OCI-LY3 (cell line): ENCODE results near the gene TIGIT.

Source experiments
- H2AFZ ChIP-seq: fragments of 200-600, 300-600 bp; shearing (Covaris generic); 2 replicates; pipeline ENCODE4 v1.6.0; 2014; ENCODE audit warnings: antibody characterized with exemption, low read depth, low read length
- H3K27ac ChIP-seq: fragments of 200-600, 300-600 bp; sonication (generic); 2 replicates; pipeline ENCODE4 v1.5.1; 2014; ENCODE audit warnings: mild to moderate bottlenecking, low read length, moderate library complexity, mixed read lengths
- H3K27me3 ChIP-seq: fragments of 200-600, 300-600 bp; sonication (generic); 2 replicates; pipeline ENCODE4 v1.6.1; 2014; ENCODE audit warnings: low read depth, low read length, mixed read lengths
- H3K36me3 ChIP-seq: fragments of 200-600, 300-600 bp; sonication (generic); replicated peaks from 2 replicates; pipeline ENCODE3; 2014; ENCODE audit warnings: low read depth, low read length, mixed read lengths
- H3K4me1 ChIP-seq: fragments of 300-600, 200-600 bp; sonication (generic); 2 replicates; pipeline ENCODE4 v1.6.1; 2014; ENCODE audit warnings: low read length, mixed read lengths
- H3K4me2 ChIP-seq: fragments of 200-600, 300-600 bp; sonication (generic); 2 replicates; pipeline ENCODE4 v1.6.1; 2014; ENCODE audit warnings: low read length, mixed read lengths
- H3K4me3 ChIP-seq: fragments of 300-600, 200-600 bp; sonication (generic); 2 replicates; pipeline ENCODE4 v1.5.1; 2014; ENCODE audit warnings: antibody characterized with exemption, mild to moderate bottlenecking, low read length, moderate library complexity
- H3K79me2 ChIP-seq: fragments of 300-600, 200-600 bp; shearing (Covaris generic); 2 replicates; pipeline ENCODE4 v1.6.1; 2014; ENCODE audit warnings: mild to moderate bottlenecking, low read length, mixed read lengths
- H3K9ac ChIP-seq: fragments of 300-600, 200-600 bp; shearing (Covaris generic); 2 replicates; pipeline ENCODE4 v1.6.0; 2014; ENCODE audit warnings: mild to moderate bottlenecking, low read length, moderate library complexity
- H3K9me3 ChIP-seq: fragments of 200-600, 300-600 bp; shearing (Covaris generic); 2 replicates; pipeline ENCODE4 v1.6.1; 2014; ENCODE audit warnings: low read length, mixed read lengths; ENCODE audit not compliant: insufficient read depth
- H4K20me1 ChIP-seq: fragments of 200-600, 300-600 bp; sonication (generic); 2 replicates; pipeline ENCODE4 v1.6.1; 2016; ENCODE audit warnings: low read length, mixed read lengths; ENCODE audit not compliant: insufficient read depth
- CTCF ChIP-seq: fragments of 200-600, 300-600 bp; sonication (generic); IDR thresholded peaks from 2 replicates; pipeline ENCODE4 v1.5.1; 2014; ENCODE audit warnings: antibody characterized with exemption, low read length, low read depth
- EZH2phosphoT487 ChIP-seq: fragments of 200-600 bp; shearing (Covaris generic); IDR thresholded peaks from 2 replicates; pipeline ENCODE4 v1.6.1; 2018; ENCODE audit warnings: antibody characterized with exemption, mixed run types, low read depth

Gene TIGIT

GRCh38 chr3:114310695-114311094, 16.9 kb downstream of the TIGIT start:
- H3K79me2 ChIP-seq = no peaks in the 10 kb centered on the region
- peaks cover 10% of the 10 kb centered on the region for H3K36me3 ChIP-seq
- no peaks in the 10 kb centered on the region for H3K27me3 ChIP-seq
- no peak overlapping the region for H3K4me2 ChIP-seq
- no peak overlapping the region for H3K4me3 ChIP-seq
- H3K9me3 ChIP-seq = no peaks in the 10 kb centered on the region
- H2AFZ ChIP-seq = no peak overlapping the region
- no peak for TF ChIP-seq EZH2phosphoT487
- TF ChIP-seq CTCF = no peak
- peaks cover 32% of the 10 kb centered on the region for H3K4me1 ChIP-seq
- no peak overlapping the region for H3K9ac ChIP-seq
- no peak overlapping the region for H3K27ac ChIP-seq
- H4K20me1 ChIP-seq = no peaks in the 10 kb centered on the region

- Histone ChIP-seq H3K9ac (no peak overlapping the region), H3K27ac (no peak overlapping the region), H4K20me1 (no peaks in the 10 kb centered on the region), H3K4me2 (no peak overlapping the region), H3K4me3 (no peak overlapping the region), H2AFZ (no peak overlapping the region), H3K36me3 (peaks cover 1% of the 10 kb centered on the region), H3K4me1 (peaks cover 15% of the 10 kb centered on the region), H3K27me3 (no peaks in the 10 kb centered on the region), H3K9me3 (no peaks in the 10 kb centered on the region), H3K79me2 (no peaks in the 10 kb centered on the region)
- no peak for TF ChIP-seq EZH2phosphoT487
- no peak for TF ChIP-seq CTCF
Observed at GRCh38 chr3:114313426-114313825, 19.6 kb downstream of the TIGIT start.

GRCh38 chr3:114314282-114314681, 20.5 kb downstream of the TIGIT start:
- H3K36me3 ChIP-seq = no peaks in the 10 kb centered on the region
- H4K20me1 ChIP-seq = no peaks in the 10 kb centered on the region
- H3K27me3 ChIP-seq = no peaks in the 10 kb centered on the region
- no peaks in the 10 kb centered on the region for H3K9me3 ChIP-seq
- H3K79me2 ChIP-seq = no peaks in the 10 kb centered on the region
- H3K4me2 ChIP-seq = no peak overlapping the region
- TF ChIP-seq CTCF (no peak), EZH2phosphoT487 (no peak)
- H3K4me3 ChIP-seq = no peak overlapping the region
- no peak overlapping the region for H2AFZ ChIP-seq
- H3K4me1 ChIP-seq = peaks cover 7% of the 10 kb centered on the region
- no peak overlapping the region for H3K27ac ChIP-seq
- H3K9ac ChIP-seq = no peak overlapping the region

GRCh38 chr3:114318295-114318694, 24.5 kb downstream of the TIGIT start:
- Histone ChIP-seq H3K79me2 (no peaks in the 10 kb centered on the region), H3K4me2 (no peak overlapping the region), H3K9ac (no peak overlapping the region), H3K27ac (no peak overlapping the region), H3K27me3 (no peaks in the 10 kb centered on the region), H2AFZ (no peak overlapping the region), H4K20me1 (no peaks in the 10 kb centered on the region), H3K36me3 (no peaks in the 10 kb centered on the region), H3K4me1 (no peaks in the 10 kb centered on the region), H3K4me3 (no peak overlapping the region), H3K9me3 (no peaks in the 10 kb centered on the region)
- no peak for TF ChIP-seq EZH2phosphoT487
- TF ChIP-seq CTCF = no peak
